Esophagus muscularis mucosa (tissue), 4 donors: Measurements from ENCODE around the gene LRRC7. TPM values are rescaled to one million over a fixed set of nuclear protein-coding genes. Genes with fewer than 3 reads are reported as not detected.

Experiments
- DNase-seq: peaks from one replicate; pipeline ENCODE4 v3.0.0-alpha.2; 2017; ENCODE audit errors: extremely low spot score
- H3K27ac ChIP-seq, 4 donors: fragments of 200-600 bp; sonication (generic); replicated peaks in 1 of 4; 1 replicate in 3 of 4; 2 replicates in 1 of 4; pipeline ENCODE4 v1.5.1; 2016 to 2019; ENCODE audit warnings: mild to moderate bottlenecking in 1 of 4
- H3K27me3 ChIP-seq, 4 donors: fragments of 200-600 bp; sonication (generic); one replicate each; pipeline versions ENCODE4 v1.5.1 to v1.6.0; 2016 to 2019
- H3K36me3 ChIP-seq, 4 donors: fragments of 200-600 bp; sonication (generic); one replicate each; pipeline ENCODE4 v1.5.1; 2016 to 2019
- H3K4me1 ChIP-seq, 4 donors: fragments of 200-600 bp; sonication (generic); one replicate each; pipeline ENCODE4 v1.5.1; 2016 to 2019
- H3K4me3 ChIP-seq, 4 donors: fragments of 200-600 bp; sonication (generic); 1 replicate in 2 of 4; 2 replicates in 2 of 4; pipeline ENCODE4 v1.5.1; 2016 to 2019; ENCODE audit warnings: mild to moderate bottlenecking in 4 of 4, moderate library complexity in 1 of 4
- H3K9me3 ChIP-seq, 4 donors: fragments of 200-600 bp; sonication (generic); 1 replicate in 3 of 4; 2 replicates in 1 of 4; pipeline ENCODE4 v1.5.1; 2016 to 2019
- CTCF ChIP-seq, 3 experiments: fragments of 200-600 bp in 2 of 3; fragments of 450-650 bp in 1 of 3; sonication (generic) in 2 of 3; IDR thresholded peaks; one replicate each; pipeline ENCODE4 v1.5.1; 2017 to 2019; ENCODE audit warnings: antibody characterized with exemption in 3 of 3, mild to moderate bottlenecking in 2 of 3, moderate library complexity in 1 of 3
- EP300 ChIP-seq: sonication (generic); formaldehyde crosslinking; IDR thresholded peaks from one replicate; pipeline ENCODE4 v1.6.1; 2017; ENCODE audit warnings: antibody characterized with exemption
- POLR2A ChIP-seq: fragments of 450-650 bp; IDR thresholded peaks from one replicate; pipeline ENCODE4 v1.6.1; 2017; ENCODE audit warnings: antibody characterized with exemption, moderate library complexity, mild to moderate bottlenecking, low read depth
- POLR2AphosphoS5 ChIP-seq, 2 donors: sonication (generic); formaldehyde crosslinking; IDR thresholded peaks; one replicate each; pipeline ENCODE4 v1.6.1; 2017; ENCODE audit warnings: antibody characterized with exemption in 2 of 2
- WGBS: methylation state at CpG from one replicate; pipeline ENCODE4 v1.1.5; 2018; 5-methylcytosine and 5-hydroxymethylcytosine counted together
- intact Hi-C: fragments of 100-400 bp; cut with DNase I; formaldehyde crosslinking; loops from one replicate; pipeline ENCODE4 v1.15.1; 2023
- total RNA-seq, 4 donors: library from RNA; depleted of rRNA; stranded (reverse); fragments of >200 nt; gene quantifications; one replicate each; pipeline versions ENCODE4 v1.1.0 to v1.2.1, GENCODE V29; 2016

LRRC7 gene
- total RNA-seq, 4 donors from 2014 or later = 0.26 to 2.5 (median 0.42) TPM

GRCh38 chr1:69940231-69940630, 372.5 kb downstream of the LRRC7 start:
- no peaks in the 10 kb centered on the region for H3K36me3 ChIP-seq
- no peak overlapping the region for H3K4me3 ChIP-seq
- H3K27me3 ChIP-seq = no peaks in the 10 kb centered on the region
- no peak for TF ChIP-seq EP300
- no peak for TF ChIP-seq POLR2AphosphoS5 (IDR thresholded peaks at IDR 0.05)
- TF ChIP-seq CTCF (IDR thresholded peaks at IDR 0.05) = no peak
- no peak for TF ChIP-seq POLR2A
- intact Hi-C loops = no loop called here
- 87% methylated on average over 6 of the region's 6 CpGs for WGBS
- no peaks in the 10 kb centered on the region for H3K4me1 ChIP-seq
- no peak overlapping the region for H3K27ac ChIP-seq
- no peaks in the 10 kb centered on the region for H3K9me3 ChIP-seq
- DNase-seq = no peak

GRCh38 chr1:69940816-69941215, 373.1 kb downstream of the LRRC7 start:
- intact Hi-C loops = no loop called here
- H3K4me3 ChIP-seq = no peak overlapping the region
- no peak overlapping the region for H3K27ac ChIP-seq
- TF ChIP-seq EP300 (no peak), CTCF (IDR thresholded peaks at IDR 0.05) (no peak), POLR2AphosphoS5 (IDR thresholded peaks at IDR 0.05) (no peak), POLR2A (no peak)
- no peaks in the 10 kb centered on the region for H3K36me3 ChIP-seq
- no peaks in the 10 kb centered on the region for H3K4me1 ChIP-seq
- peaks cover 0 to 2% (median 0%) of the 10 kb centered on the region in 4 donors for H3K9me3 ChIP-seq
- whole genome bisulfite sequencing = 92% methylated on average over 3 of the region's 3 CpGs
- no peak for DNase-seq
- H3K27me3 ChIP-seq = no peaks in the 10 kb centered on the region

GRCh38 chr1:69943030-69943429, 375.3 kb downstream of the LRRC7 start:
- Histone ChIP-seq H3K4me3 (no peak overlapping the region), H3K9me3 (peaks cover 0 to 14% (median 0%) of the 10 kb centered on the region in 4 donors), H3K36me3 (no peaks in the 10 kb centered on the region), H3K27ac (no peak overlapping the region), H3K27me3 (no peaks in the 10 kb centered on the region), H3K4me1 (no peaks in the 10 kb centered on the region)
- 93% methylated on average over 3 of the region's 3 CpGs for WGBS
- no peak for DNase-seq
- intact Hi-C loops = no loop called here
- TF ChIP-seq EP300 (no peak), CTCF (IDR thresholded peaks at IDR 0.05) (no peak), POLR2A (no peak), POLR2AphosphoS5 (IDR thresholded peaks at IDR 0.05) (no peak)

- Histone ChIP-seq H3K4me3 (no peak overlapping the region), H3K9me3 (peaks cover 0 to 14% (median 0%) of the 10 kb centered on the region in 4 donors), H3K27ac (no peak overlapping the region), H3K27me3 (no peaks in the 10 kb centered on the region), H3K36me3 (no peaks in the 10 kb centered on the region), H3K4me1 (no peaks in the 10 kb centered on the region)
- intact Hi-C loops = no loop called here
- no peak for TF ChIP-seq POLR2A
- no peak for TF ChIP-seq EP300
- no peak for DNase-seq
- 90% methylated on average over 2 of the region's 2 CpGs for WGBS
These were observed 379.2 kb downstream of the LRRC7 start for GRCh38 chr1:69946935-69947334.

- H3K9me3 ChIP-seq = peaks cover 0 to 14% (median 0%) of the 10 kb centered on the region in 4 donors
- no peak overlapping the region for H3K4me3 ChIP-seq
- TF ChIP-seq POLR2A (no peak), CTCF (IDR thresholded peaks at IDR 0.05) (no peak), POLR2AphosphoS5 (IDR thresholded peaks at IDR 0.05) (no peak), EP300 (no peak)
- H3K27ac ChIP-seq = no peak overlapping the region
- intact Hi-C loops = no loop called here
- H3K36me3 ChIP-seq = no peaks in the 10 kb centered on the region
- no peaks in the 10 kb centered on the region for H3K4me1 ChIP-seq
- H3K27me3 ChIP-seq = no peaks in the 10 kb centered on the region
- 96% methylated on average over 3 of the region's 3 CpGs for WGBS
- DNase-seq = no peak
These were observed 380.1 kb downstream of the LRRC7 start for GRCh38 chr1:69947837-69948236.
